SK-N-SH (cell line): Measurements from ENCODE around the gene MT1M. TPM values are rescaled to one million over a fixed set of nuclear protein-coding genes. Genes with fewer than 3 reads are reported as not detected.

Experiments
- CTCF ChIA-PET: fragments of 300-600, 350-600 bp; formaldehyde crosslinking; extraction: SDS; loops from one replicate; lab custom pipeline; 2021; lab: Yijun Ruan, JAX
- POLR2A ChIA-PET: fragments of 350-600 bp; sonication (Branson Sonifier 250); formaldehyde crosslinking; extraction: SDS; loops from one replicate; lab custom pipeline; 2020; ENCODE audit warnings: antibody characterized with exemption, inconsistent platforms; lab: Yijun Ruan, JAX
- DNase-seq: peaks from one replicate; pipeline ENCODE4 v3.0.0; 2012
- H2AFZ ChIP-seq: fragments of 200-600 bp; sonication (generic); 2 replicates; pipeline ENCODE4 v1.8.1; 2016; ENCODE audit warnings: antibody characterized with exemption, mild to moderate bottlenecking, low read depth
- H3F3A ChIP-seq: fragments of 200-600 bp; sonication (generic); replicated peaks from 2 replicates; pipeline ENCODE3; 2016; ENCODE audit warnings: antibody characterized with exemption, mild to moderate bottlenecking; ENCODE audit not compliant: insufficient read depth
- H3K27ac ChIP-seq, 2 experiments: fragments of 200-500 bp in 1 of 2; fragments of 200-600 bp in 1 of 2; sonication (Bioruptor generic) in 1 of 2; sonication (generic), shearing (Covaris generic) in 1 of 2; 2 replicates each; pipeline versions ENCODE4 v1.5.1 to v1.6.1; 2014 to 2016; ENCODE audit warnings: low read depth in 2 of 2, inconsistent platforms in 1 of 2, low read length in 1 of 2, mild to moderate bottlenecking in 1 of 2, mixed read lengths in 1 of 2
- H3K27me3 ChIP-seq: fragments of 200-600 bp; sonication (generic), shearing (Covaris generic); 2 replicates; pipeline ENCODE4 v1.6.1; 2016; ENCODE audit warnings: mixed run types; ENCODE audit not compliant: insufficient read depth
- H3K36me3 ChIP-seq, 2 experiments: fragments of 200-500 bp in 1 of 2; fragments of 200-600 bp in 1 of 2; sonication (Bioruptor generic) in 1 of 2; sonication (generic) in 1 of 2; replicated peaks in 1 of 2; 2 replicates each; pipeline versions ENCODE3 to v1.5.1; 2014 to 2016; ENCODE audit warnings: low read length in 1 of 2, mild to moderate bottlenecking in 1 of 2; ENCODE audit not compliant: insufficient read depth in 2 of 2, control insufficient read depth in 1 of 2
- H3K4me1 ChIP-seq, 2 experiments: fragments of 200-500 bp in 1 of 2; fragments of 200-600 bp in 1 of 2; sonication (Bioruptor generic) in 1 of 2; sonication (generic), shearing (Covaris generic) in 1 of 2; 2 replicates each; pipeline versions ENCODE4 v1.5.1 to v1.6.1; 2014 to 2016; ENCODE audit warnings: low read depth in 1 of 2, low read length in 1 of 2, mixed run types in 1 of 2; ENCODE audit not compliant: insufficient read depth in 2 of 2, control insufficient read depth in 1 of 2
- H3K4me2 ChIP-seq: fragments of 200-600 bp; sonication (generic), shearing (Covaris generic); 2 replicates; pipeline ENCODE4 v1.6.1; 2017; ENCODE audit warnings: mixed run types
- H3K4me3 ChIP-seq, 2 experiments: fragments of 200-500 bp in 1 of 2; fragments of 200-600 bp in 1 of 2; sonication (Bioruptor generic) in 1 of 2; sonication (generic), shearing (Covaris generic) in 1 of 2; 2 replicates each; pipeline versions ENCODE4 v1.5.1 to v1.8.1; 2014 to 2016; ENCODE audit warnings: low read depth in 2 of 2, inconsistent platforms in 1 of 2, low read length in 1 of 2, mild to moderate bottlenecking in 1 of 2, mixed read lengths in 1 of 2, moderate library complexity in 1 of 2
- H3K79me2 ChIP-seq: fragments of 200-600 bp; sonication (generic); 2 replicates; pipeline ENCODE4 v1.8.1; 2017; ENCODE audit warnings: mild to moderate bottlenecking; ENCODE audit not compliant: insufficient read depth
- H3K9ac ChIP-seq: fragments of 200-600 bp; sonication (generic); 2 replicates; pipeline ENCODE4 v1.6.1; 2017; ENCODE audit warnings: mixed run types
- H3K9me2 ChIP-seq: fragments of 200-600 bp; sonication (generic); 2 replicates; pipeline ENCODE4 v1.6.1; 2017; ENCODE audit warnings: mixed run types
- H3K9me3 ChIP-seq: fragments of 200-600 bp; sonication (generic); 2 replicates; pipeline ENCODE4 v1.6.1; 2017; ENCODE audit warnings: mixed run types, mild to moderate bottlenecking, moderate library complexity
- H4K20me1 ChIP-seq: fragments of 200-600 bp; sonication (generic); 2 replicates; pipeline ENCODE4 v1.6.1; 2017; ENCODE audit warnings: mild to moderate bottlenecking, mixed run types; ENCODE audit not compliant: insufficient read depth
- CHD2 ChIP-seq: fragments of 150-350 bp; IDR thresholded peaks from 2 replicates; pipeline ENCODE4 v1.6.1; 2018; ENCODE audit warnings: low read length; ENCODE audit not compliant: partially characterized antibody
- EP300 ChIP-seq, 2 experiments: IDR thresholded peaks; 2 replicates each; pipeline versions ENCODE4 v1.4.0 to v1.6.1; 2012; ENCODE audit warnings: borderline replicate concordance in 1 of 2, low read depth in 1 of 2, low read length in 1 of 2
- EZH2phosphoT487 ChIP-seq: fragments of 200-600 bp; sonication (generic); IDR thresholded peaks from 2 replicates; pipeline ENCODE4 v1.6.1; 2017; ENCODE audit warnings: low read depth, mixed run types, mild to moderate bottlenecking, antibody characterized with exemption, moderate library complexity, borderline replicate concordance
- FOXJ3 ChIP-seq: sonication (generic); formaldehyde crosslinking; IDR thresholded peaks from 2 replicates; pipeline ENCODE4 v1.5.1; 2020; ENCODE audit warnings: mild to moderate bottlenecking, missing genetic modification reagents
- GATA2 ChIP-seq: sonication (generic); formaldehyde crosslinking; IDR thresholded peaks from 2 replicates; pipeline ENCODE4 v1.5.0; 2020; ENCODE audit warnings: mild to moderate bottlenecking, missing genetic modification reagents
- MEF2A ChIP-seq: IDR thresholded peaks from 2 replicates; pipeline ENCODE4 v1.4.0; 2012; ENCODE audit warnings: low read depth, borderline replicate concordance
- NFIC ChIP-seq: IDR thresholded peaks from 2 replicates; pipeline ENCODE4 v1.4.0; 2012; ENCODE audit warnings: borderline replicate concordance
- NRF1 ChIP-seq: IDR thresholded peaks from 2 replicates; pipeline ENCODE4 v1.6.1; 2012; ENCODE audit warnings: low read depth, mild to moderate bottlenecking, low read length
- PBX3 ChIP-seq: IDR thresholded peaks from 2 replicates; pipeline ENCODE4; 2012
- REST ChIP-seq: IDR thresholded peaks from 2 replicates; pipeline ENCODE4 v1.6.1; 2012; ENCODE audit warnings: mild to moderate bottlenecking, low read depth, low read length, moderate library complexity
- RXRA ChIP-seq: IDR thresholded peaks from 2 replicates; pipeline ENCODE4 v1.4.0; 2012; ENCODE audit warnings: low read depth, mild to moderate bottlenecking, borderline replicate concordance
- SIN3A ChIP-seq: IDR thresholded peaks from 2 replicates; pipeline ENCODE4 v1.6.1; 2012; ENCODE audit warnings: low read depth, mild to moderate bottlenecking, low read length, moderate library complexity, borderline replicate concordance
- TCF12 ChIP-seq: IDR thresholded peaks from 2 replicates; pipeline ENCODE4 v1.4.0; 2012
- TEAD4 ChIP-seq: IDR thresholded peaks from 2 replicates; pipeline ENCODE4 v1.4.0; 2012; ENCODE audit warnings: mild to moderate bottlenecking, borderline replicate concordance; ENCODE audit not compliant: insufficient read depth
- USF2 ChIP-seq: fragments of 150-350 bp; IDR thresholded peaks from 2 replicates; pipeline ENCODE4 v1.6.1; 2017; ENCODE audit warnings: antibody characterized with exemption, low read length, low read depth, borderline replicate concordance
- WGBS: methylation state at CpG from one replicate; pipeline ENCODE4 v1.1.6; 2017; ENCODE audit warnings: low lambda C conversion rate; 5-methylcytosine and 5-hydroxymethylcytosine counted together
- polyA plus RNA-seq, 3 experiments: library from polyadenylated mRNA; depleted of rRNA; stranded (reverse); fragments of >200 nt; gene quantifications; 2 replicates each; pipeline ENCODE4 v1.2.3, GENCODE V29; 2012

MT1M gene
- polyA plus RNA-seq, 1 of the 3 experiments (the other 2 are of a cell fraction), result 1.3 TPM

GRCh38 chr16:56635441-56635967 is 3.0 kb downstream of the MT1M start:
- WGBS, result 30% methylated on average over 21 of the region's 40 CpGs
- CTCF ChIA-PET, result interaction anchor here (0.7 to 2.1 kb wide), 3 partner anchors 32 to 67 kb away, joined by 3 to 6 read pairs (median 3); no protein-coding TSS in a partner anchor
- H3F3A ChIP-seq, result no peaks in the 10 kb centered on the region
- no peaks in the 10 kb centered on the region for H3K36me3 ChIP-seq
- H3K4me2 ChIP-seq, result peak overlapping the region; percentile 50
- no peak overlapping the region for H3K27ac ChIP-seq
- H4K20me1 ChIP-seq, result no peaks in the 10 kb centered on the region
- peak overlapping the region in 1 of 2 experiments; percentile 37; a peak in 2 of 4 replicates for H3K4me3 ChIP-seq
- peaks cover 31% of the 10 kb centered on the region; the same call in 1 of the 2 replicates for H3K27me3 ChIP-seq
- peaks cover 0 to 11% of the 10 kb centered on the region in 2 experiments; a peak in 1 of 4 replicates for H3K4me1 ChIP-seq
- DNase-seq, result peak; percentile 55
- H3K9me2 ChIP-seq, result no peaks in the 10 kb centered on the region
- no peak overlapping the region for H3K9ac ChIP-seq
- no peaks in the 10 kb centered on the region for H3K79me2 ChIP-seq
- POLR2A ChIA-PET, result no interaction called here
- H2AFZ ChIP-seq, result no peak overlapping the region
- no peaks in the 10 kb centered on the region for H3K9me3 ChIP-seq
- TF ChIP-seq EZH2phosphoT487 (no peak), GATA2 (no peak), TEAD4 (no peak), MEF2A (no peak)

- ChIA-PET CTCF (interaction anchor here (2.1 kb wide), 1 partner anchor 33 kb away, joined by 6 read pairs; no protein-coding TSS in a partner anchor), POLR2A (no interaction called here)
- Histone ChIP-seq H3K9ac (no peak overlapping the region), H3K27ac (no peak overlapping the region), H3K27me3 (peaks cover 31% of the 10 kb centered on the region; the same call in 1 of the 2 replicates), H3K4me1 (peaks cover 0 to 11% of the 10 kb centered on the region in 2 experiments; a peak in 1 of 4 replicates), H3K9me3 (no peaks in the 10 kb centered on the region), H3K9me2 (no peaks in the 10 kb centered on the region), H3K4me2 (no peak overlapping the region), H3K36me3 (no peaks in the 10 kb centered on the region), H3F3A (no peaks in the 10 kb centered on the region), H3K4me3 (no peak overlapping the region), H3K79me2 (no peaks in the 10 kb centered on the region), H4K20me1 (no peaks in the 10 kb centered on the region), H2AFZ (no peak overlapping the region)
- TF ChIP-seq PBX3, result no peak
- TF ChIP-seq NFIC, result no peak
- no peak for TF ChIP-seq NRF1
- TF ChIP-seq MEF2A, result no peak
- no peak for TF ChIP-seq USF2
- no peak for TF ChIP-seq CHD2
- no peak for TF ChIP-seq SIN3A
- no peak for TF ChIP-seq RXRA
- no peak for TF ChIP-seq TCF12
- no peak for TF ChIP-seq FOXJ3 (CRISPR knock-in tag)
- TF ChIP-seq EP300 (IDR thresholded peaks at IDR 0.05; ENCODE audit: borderline replicate concordance in 1 of 2, low read depth in 1 of 2, low read length in 1 of 2), result no peak
- TF ChIP-seq REST, result no peak
- DNase-seq, result no peak
- WGBS, result 54% methylated on average over 7 of the region's 9 CpGs
These were observed 4.4 kb downstream of the MT1M start for GRCh38 chr16:56636616-56637413.
